ENCODE measurements around the gene GOLGA2.

The GOLGA2 gene

GRCh38 chr9:128321879-128322403 is 46.1 kb upstream of the GOLGA2 start:
- peak overlapping the region; percentile 71 for H3K4me3 ChIP-seq (ENCODE audit: low read depth, low read length)
- no peak for TF ChIP-seq CTCF (IDR thresholded peaks at IDR 0.05; ENCODE audit: low read depth, low read length, missing control alignments)

GRCh38 chr9:128321343-128321742 is 45.5 kb upstream of the GOLGA2 start:
- H3K4me3 ChIP-seq (ENCODE audit: low read depth, low read length): peak overlapping the region; percentile 71; the same call in 1 of the 2 replicates
- TF ChIP-seq CTCF (IDR thresholded peaks at IDR 0.05; ENCODE audit: low read depth, low read length, missing control alignments): no peak

More at GRCh38 chr9:128321879-128322403, 46.1 kb upstream of the GOLGA2 start:
- DNase-seq (ENCODE audit: low read depth): no peak

GRCh38 chr9:128317629-128318028 is 41.8 kb upstream of the GOLGA2 start:
- DNase-seq (ENCODE audit: low read depth): no peak
- no peak overlapping the region for H3K4me3 ChIP-seq (ENCODE audit: low read depth, low read length)
- TF ChIP-seq CTCF (IDR thresholded peaks at IDR 0.05; ENCODE audit: low read depth, low read length, missing control alignments): no peak

More at GRCh38 chr9:128321343-128321742, 45.5 kb upstream of the GOLGA2 start:
- no peak for DNase-seq (ENCODE audit: low read depth)

GRCh38 chr9:128316421-128316820 is 40.6 kb upstream of the GOLGA2 start:
- no peak for DNase-seq (ENCODE audit: low read depth)
- no peak overlapping the region for H3K4me3 ChIP-seq (ENCODE audit: low read depth, low read length)
- no peak for TF ChIP-seq CTCF (IDR thresholded peaks at IDR 0.05; ENCODE audit: low read depth, low read length, missing control alignments)

GRCh38 chr9:128314697-128315096 is 38.9 kb upstream of the GOLGA2 start:
- no peak overlapping the region for H3K4me3 ChIP-seq (ENCODE audit: low read depth, low read length)
- TF ChIP-seq CTCF (IDR thresholded peaks at IDR 0.05; ENCODE audit: low read depth, low read length, missing control alignments): no peak
- DNase-seq (ENCODE audit: low read depth): no peak

GRCh38 chr9:128310461-128310860 is 34.7 kb upstream of the GOLGA2 start:
- DNase-seq (ENCODE audit: low read depth): no peak
- TF ChIP-seq CTCF (IDR thresholded peaks at IDR 0.05; ENCODE audit: low read depth, low read length, missing control alignments): no peak
- no peak overlapping the region for H3K4me3 ChIP-seq (ENCODE audit: low read depth, low read length)

- no peak for TF ChIP-seq CTCF (IDR thresholded peaks at IDR 0.05; ENCODE audit: low read depth, low read length, missing control alignments)
- DNase-seq (ENCODE audit: low read depth): no peak
- no peak overlapping the region for H3K4me3 ChIP-seq (ENCODE audit: low read depth, low read length)
Measured at GRCh38 chr9:128309551-128309950, 33.7 kb upstream of the GOLGA2 start.
